ENCODE data around the gene LAMC1.

Gene LAMC1

DNA sequence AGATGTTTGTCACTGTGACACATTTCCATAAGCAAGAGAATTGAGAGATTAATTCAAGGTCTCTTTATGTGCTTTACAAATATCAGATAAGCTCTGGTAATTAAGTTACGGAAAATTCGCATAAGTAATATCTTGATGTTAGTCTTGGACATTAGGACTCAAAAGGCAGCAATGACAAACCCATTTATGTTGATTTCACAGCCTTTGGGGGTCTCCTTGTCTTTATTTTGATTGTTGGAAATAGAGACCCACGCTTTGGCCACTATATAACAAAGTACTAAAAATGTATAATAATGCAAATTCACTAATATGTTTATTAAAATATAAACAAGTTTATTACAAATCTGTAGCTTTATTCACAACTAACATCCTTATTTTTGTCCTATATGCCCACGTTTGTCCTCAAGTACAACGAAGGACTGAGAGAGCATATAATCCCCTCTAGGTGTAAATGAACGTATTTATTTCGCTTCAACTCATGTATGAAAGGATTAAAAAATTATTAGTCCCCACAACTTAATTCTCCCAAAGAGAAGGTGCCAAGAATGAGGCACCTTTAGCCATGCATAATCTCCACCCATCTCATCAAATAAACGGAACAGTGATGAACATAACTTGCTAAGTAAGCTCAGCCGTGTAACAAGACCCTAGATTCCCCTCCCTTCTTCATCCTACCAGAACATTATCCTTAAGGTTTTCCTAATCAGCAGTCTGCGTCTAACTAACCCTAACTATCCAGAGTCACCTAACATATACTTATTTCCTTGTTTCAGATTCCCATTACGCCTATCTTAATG lies 1.6 kb upstream of the LAMC1 start:
- no peak for DNase-seq

DNA sequence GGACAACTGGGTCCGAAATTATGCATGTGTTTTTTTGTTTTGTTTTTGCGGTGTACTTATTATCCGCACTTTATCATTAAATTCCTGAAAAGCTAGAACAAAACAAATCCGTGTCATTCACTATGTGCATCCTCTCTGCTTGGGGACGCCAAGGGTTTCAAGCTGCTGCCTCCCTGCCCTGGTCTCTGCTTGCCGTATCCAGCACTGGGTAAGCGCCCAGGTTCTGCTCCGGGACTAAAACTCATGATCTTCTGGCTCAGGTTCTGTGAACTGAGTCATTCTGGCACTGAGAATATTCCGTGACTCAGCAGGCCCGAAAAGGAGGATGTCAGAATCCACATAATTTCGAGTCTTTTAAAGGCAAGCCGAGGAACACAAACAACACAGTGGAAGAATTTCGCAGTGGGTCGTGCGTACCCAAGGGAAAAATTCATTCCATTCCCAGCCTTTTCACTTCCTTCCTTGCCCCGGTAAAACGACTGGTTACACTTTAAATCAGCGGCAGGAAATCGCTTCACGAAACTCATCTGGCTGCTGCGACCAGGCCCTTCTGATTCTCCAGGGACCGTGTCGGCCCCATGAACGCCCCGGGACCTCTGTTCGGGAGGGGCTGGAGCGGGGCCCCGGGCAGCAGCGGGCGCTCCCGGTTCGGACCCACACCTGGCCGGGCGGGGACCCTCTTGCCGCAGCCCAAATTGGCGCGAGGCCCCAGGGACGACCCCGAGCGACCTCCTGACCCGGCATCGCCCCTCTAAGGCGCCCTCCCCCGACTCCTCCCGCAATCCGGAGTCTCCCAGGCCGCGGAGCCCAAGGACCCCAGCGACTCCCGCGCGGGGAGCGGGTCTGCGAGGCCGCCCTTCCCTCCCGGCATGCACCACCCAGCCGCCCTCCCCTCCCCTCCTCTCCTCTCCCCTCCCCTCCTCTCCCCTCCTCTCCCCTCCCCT lies 746 bp upstream of the LAMC1 start:
- DNase-seq, result peak; percentile 83

DNA sequence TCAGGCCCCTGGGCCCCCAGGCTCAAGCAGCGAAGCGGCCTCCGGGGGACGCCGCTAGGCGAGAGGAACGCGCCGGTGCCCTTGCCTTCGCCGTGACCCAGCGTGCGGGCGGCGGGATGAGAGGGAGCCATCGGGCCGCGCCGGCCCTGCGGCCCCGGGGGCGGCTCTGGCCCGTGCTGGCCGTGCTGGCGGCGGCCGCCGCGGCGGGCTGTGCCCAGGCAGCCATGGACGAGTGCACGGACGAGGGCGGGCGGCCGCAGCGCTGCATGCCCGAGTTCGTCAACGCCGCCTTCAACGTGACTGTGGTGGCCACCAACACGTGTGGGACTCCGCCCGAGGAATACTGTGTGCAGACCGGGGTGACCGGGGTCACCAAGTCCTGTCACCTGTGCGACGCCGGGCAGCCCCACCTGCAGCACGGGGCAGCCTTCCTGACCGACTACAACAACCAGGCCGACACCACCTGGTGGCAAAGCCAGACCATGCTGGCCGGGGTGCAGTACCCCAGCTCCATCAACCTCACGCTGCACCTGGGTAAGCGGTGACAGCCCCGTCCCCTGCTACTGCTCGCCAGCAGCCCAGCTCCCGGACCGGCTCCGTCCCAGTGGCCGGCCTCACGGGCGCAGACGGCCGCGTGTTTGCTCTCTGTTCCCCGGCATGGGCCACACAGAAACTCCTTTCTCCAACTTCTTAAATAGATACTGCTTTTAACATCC lies 539 bp downstream of the LAMC1 start:
- peak; percentile 39 for DNase-seq

DNA sequence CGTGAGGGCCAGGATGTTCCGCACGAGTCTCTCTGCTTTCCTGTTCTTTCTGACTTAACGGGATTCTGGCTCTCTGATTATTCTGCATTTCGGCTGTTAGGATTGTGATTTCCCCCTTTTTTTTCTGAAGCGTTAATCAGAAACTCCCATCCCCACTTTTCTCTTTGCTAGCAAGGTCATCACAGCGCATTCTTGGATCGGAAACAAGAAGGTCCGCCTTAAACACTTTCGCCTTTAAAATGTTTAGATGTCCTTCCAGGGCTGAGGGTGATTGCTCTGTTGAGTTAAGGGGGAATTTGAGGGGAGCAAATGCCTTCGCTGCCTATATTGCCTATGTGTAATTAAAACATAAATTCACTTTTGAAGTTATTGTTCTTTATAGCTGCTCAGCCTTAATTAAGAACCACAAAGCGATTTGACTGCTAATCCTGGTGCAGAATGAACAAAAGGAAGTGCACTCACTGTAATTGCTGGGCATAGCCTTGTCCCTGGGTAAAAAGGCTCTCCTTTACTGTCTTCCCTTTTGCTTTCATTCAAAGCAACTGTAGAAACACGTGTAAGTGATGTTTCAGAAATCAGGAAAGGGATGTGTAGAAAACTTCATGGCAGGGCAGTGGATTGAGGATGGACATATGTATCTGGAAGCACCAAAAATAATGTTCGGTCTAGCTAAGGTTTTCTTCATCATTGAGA lies 1.2 kb downstream of the LAMC1 start:
- DNase-seq, result peak; percentile 10

DNA sequence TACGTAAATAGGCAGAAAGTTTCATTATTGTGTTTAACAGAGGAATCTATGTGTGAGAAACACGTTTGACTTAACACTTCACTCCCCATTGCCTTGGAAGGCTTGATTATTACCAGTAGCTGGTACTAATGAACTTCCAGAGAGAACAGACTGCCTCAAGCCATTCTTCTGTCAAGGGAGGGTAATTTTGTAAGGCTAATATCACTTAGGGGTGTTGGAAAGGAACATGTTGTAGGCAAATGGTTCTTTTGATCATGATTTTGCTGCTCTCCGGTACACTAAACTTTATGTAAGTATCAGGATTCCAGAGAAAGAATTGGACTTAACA lies 1.8 kb downstream of the LAMC1 start:
- DNase-seq, result no peak

DNA sequence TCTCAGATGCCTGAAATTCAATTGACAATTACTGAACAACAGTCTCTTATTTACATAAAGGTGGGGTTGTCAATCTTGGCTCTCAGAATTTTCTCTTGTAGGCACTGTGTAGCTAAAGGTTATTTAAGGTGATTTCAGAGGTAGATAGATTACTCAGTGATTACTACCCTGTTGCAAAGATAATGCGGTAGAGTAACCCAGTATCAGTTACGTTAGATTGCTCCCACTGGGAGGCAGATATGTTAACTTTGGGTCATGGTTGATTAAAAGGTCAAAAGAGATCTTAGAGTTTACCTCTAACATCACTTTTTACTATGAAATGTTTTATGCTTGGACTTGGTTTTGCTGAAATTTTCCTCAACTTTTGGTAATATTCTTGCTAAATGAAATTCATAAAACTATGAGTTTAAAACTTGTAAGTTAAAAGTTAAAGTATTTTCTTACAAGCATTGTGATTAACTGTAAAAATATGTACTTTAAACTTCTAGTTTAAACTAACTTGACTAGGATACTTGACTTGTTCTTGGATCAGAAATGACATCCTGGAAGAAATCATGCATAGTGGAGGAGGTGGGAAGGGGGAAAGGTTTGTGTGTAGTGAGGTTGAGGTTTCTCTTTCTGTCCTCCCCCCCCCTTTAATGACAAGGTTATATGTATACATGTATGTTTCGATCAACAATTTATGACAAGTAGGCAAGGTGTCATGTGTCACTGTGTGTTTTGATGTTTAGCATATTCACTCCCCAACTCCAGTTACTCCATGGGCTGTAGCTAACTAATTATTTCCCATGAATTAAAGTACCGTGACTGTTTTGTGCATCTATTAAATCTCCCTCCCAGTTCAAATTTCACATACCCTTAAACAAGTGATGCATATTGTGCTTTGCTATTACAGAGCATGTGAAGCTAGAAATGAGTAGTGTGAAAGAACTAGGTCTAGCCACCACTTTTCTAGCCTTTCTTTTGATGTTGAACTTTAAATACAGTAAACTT lies 2.9 kb downstream of the LAMC1 start:
- DNase-seq, result no peak

DNA sequence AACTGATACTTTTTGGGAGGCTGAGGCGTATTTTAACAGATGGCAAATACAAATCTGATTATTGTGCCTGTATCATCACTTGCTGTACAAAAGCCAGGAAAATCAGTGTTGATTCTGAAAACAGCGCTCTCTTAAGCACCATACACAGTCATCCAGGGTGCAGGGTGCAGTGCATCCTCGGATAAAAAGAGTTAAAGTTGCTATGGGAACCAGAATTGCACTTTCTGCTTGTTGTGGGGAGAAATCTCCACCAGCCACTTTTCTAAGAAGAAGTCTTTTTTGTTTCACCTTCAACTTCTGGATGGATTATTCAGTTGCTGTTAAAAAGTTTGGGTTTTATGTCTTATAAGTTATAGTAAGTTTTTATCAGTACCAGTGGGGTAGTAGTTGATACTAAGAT lies 3.8 kb downstream of the LAMC1 start:
- no peak for DNase-seq

DNA sequence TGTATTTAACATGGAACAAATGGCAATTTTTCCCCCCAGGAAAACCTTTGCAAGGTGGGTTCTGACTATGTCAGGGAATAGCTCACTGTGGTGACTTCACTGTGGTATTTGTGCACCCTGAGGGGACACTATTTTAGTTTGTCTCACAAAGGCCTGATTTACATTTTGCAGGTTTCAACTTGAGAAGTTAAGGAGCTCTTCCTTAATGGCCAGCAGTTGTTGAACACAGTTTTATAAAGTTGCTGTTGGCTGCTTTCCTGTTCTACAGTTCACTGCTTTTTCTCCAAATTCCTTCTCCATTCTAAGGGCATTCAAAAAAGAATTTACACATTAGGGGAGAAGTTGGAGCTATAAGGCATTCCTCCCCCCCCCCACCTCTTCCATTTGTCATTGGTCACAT lies 4.6 kb downstream of the LAMC1 start:
- DNase-seq, result no peak

DNA sequence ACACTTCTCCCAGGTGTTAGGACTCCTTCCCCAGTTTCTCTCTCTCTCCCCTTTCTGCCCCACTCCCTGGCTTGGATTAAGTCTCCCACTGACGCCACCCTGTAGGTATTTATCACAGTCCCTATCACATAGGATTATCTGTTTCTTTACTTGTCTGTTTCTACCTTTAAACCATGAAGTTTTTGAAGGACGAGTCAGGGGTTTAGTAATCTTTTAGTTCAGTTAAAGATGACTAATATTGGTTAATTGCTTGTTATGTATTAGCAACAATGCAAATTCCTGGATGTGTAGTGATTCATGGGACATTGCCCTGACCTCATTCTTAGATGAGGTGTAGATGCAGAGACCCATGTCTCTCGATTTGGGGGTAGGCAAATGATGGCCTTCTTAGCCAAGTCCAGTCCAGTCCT lies 6.4 kb downstream of the LAMC1 start:
- DNase-seq, result no peak

DNA sequence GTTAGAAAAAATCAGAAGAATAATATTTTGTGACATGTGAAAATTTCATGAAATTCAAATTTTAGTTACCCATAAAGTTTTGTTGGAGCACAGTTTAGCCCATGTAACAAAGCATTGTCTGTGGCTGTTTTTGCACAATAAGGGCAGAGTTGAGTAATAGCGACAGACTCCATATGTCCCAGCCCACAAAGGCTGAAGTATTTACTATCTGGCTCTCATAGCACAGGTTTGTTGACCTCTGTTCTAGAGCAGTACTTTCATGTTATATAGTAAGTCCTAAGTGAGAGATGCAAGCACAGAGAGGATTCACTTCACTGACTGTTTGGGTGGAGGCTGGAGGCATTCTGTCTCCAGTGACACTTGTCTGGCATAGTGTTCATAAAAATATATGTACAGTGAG lies 6.8 kb downstream of the LAMC1 start:
- no peak for DNase-seq

DNA sequence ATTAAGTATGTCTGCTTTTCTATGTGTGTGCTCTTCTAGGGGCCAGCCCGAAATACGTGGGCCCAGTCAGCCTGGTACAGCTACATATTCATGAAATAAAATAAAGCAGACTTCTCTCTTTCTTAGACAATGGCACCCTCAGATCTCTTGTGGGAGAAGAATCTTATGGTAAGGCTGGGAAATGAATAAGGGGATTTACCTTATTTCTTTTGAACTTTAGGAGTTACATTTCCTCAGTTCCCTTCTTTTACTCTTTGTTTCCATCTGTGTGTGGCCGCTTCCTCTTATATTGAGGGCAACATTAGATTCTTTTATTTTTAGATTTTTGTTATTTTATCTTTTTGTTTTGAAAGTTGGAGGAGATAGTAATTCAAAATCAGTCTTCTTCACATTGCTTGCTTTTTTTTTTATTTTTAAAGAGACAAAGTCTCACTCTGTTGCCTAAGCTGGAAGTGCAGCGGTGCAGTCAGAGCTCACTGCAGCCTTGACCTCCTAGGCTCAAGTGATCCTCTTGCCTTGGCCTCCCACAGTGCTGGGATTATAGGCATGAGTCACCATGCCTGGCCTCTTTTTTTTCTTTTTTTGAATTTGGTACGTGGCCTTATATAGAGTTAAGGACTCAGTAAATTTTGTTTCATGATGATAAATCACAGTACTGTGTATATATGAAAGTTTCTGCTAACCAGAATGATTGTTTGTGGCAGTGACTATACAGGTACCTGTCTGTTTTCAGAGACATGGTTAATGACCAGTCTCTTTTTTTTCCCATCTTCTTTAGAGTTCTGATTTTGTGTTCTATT lies 9.1 kb downstream of the LAMC1 start:
- peak; percentile 38 for DNase-seq

DNA sequence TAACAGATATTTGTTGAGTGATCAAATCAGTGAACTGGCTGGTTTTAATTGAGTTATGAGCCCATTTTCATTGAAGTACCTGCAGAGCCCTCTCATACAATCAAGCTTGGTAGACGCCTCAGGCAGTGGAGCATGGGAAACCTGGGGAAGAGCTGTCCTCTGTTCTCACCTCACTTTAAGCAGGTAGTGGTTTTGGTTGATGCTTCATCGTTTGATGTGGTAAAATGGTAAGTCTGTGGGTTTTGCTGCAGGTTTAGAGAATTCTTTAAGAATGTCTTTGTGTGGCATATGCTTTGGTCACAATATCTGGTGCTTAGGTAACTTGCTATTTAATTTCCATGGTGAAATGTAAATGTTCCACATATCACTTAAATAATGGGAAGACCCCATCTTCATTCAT lies 10.0 kb downstream of the LAMC1 start:
- DNase-seq, result no peak

DNA sequence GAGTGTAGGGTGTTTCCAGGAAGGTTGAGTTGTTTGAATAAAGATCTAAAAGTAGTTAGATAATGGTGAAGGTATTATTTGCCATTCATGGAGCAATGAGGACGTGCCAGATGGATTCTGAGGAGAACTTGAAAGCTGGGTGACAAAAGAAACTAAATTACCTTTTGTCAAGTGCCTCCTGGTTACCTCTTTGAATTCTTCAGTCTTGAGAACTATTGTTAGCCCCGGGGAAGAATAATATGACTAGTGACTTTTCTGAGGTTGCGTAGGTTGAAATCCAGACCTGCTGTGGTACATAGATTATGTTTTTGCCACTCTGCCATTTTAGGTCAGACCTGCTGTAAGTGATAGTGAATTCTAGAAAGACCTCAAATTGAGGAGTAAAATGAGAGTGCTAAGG lies 11.5 kb downstream of the LAMC1 start:
- DNase-seq, result no peak

DNA sequence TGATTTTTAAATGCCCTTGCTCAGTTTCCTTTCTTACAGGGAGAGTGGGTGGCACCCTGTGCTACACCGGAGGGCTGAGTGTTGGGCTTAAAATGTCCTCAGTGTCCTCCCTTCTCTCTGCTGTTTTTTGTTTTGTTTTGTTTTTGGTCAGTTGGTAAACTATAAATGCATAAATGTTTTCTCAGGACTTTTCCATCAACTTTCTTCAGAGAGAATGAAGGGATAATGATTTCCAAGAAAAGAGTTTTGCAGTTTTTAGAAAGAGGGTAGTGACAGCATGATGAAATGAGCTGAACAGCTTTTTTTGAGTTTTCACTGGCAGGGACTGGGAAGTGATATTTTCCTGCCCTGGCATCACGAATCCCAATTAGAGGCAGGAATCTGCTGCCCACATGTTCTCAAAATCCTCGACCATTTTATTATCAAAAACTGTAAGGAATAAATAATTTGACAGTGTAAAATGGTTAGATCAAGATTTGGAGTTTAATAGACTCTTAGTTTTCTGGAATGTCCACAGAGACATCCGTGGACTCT lies 15.2 kb downstream of the LAMC1 start:
- DNase-seq, result no peak

DNA sequence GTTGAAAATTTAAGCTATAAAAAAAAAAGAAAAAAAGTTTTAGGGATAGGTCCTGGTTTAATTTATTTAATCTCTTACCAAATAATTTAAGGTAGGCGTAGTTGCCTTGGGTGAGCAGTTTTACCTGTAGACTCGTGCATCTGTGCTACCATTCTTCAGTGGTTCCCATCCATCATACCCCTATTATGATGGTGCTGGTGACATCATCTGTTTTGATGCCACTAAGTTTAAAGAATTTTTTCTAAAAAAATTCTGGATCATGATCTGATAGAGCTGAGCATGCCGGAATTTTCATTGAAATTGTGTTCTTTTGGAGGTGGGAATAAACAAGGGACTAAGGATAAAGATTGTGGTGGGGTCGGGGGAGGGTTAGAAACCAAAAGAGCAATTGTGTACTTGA lies 15.7 kb downstream of the LAMC1 start:
- no peak for DNase-seq

DNA sequence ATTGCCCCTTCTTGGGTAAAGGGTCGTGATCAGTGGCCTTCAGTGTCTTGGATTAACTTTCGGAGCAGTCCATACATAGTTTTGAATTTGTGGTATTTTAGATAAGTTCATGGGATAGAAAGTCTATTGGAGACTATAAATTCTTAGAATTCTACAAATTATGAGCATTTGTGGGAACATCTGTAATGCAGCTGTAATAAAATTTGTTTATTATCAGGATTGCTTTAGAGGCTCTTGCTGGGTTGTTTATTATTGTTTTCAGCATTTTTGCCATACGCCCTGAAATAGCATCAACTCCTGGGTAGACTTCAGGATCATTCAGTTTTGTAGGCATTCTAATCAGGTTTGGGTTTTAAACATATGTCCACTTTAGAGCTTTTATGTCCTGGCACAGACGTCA lies 16.1 kb downstream of the LAMC1 start:
- no peak for DNase-seq

DNA sequence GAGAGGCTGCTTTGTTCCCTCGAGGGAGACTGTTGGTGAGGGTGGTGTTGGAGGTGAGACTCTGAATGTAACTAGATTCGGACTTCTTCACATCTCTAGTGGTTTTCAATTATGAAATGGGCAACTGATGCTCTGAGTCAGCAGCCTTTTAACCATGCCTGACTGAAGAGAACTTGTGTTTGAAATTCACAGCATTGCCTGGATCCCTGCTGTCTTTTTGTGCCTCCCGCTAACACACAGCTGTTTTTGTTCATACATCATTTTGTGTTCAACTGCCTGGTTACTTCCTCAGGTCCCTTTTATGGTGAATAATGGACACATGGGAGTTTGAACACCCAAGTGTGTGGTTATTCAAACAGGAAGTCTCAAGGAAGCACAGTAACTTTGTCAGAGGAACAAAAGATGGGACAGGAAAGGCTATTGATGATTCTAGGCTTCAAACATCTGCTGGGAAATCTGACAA lies 16.8 kb downstream of the LAMC1 start:
- peak; percentile 23 for DNase-seq

DNA sequence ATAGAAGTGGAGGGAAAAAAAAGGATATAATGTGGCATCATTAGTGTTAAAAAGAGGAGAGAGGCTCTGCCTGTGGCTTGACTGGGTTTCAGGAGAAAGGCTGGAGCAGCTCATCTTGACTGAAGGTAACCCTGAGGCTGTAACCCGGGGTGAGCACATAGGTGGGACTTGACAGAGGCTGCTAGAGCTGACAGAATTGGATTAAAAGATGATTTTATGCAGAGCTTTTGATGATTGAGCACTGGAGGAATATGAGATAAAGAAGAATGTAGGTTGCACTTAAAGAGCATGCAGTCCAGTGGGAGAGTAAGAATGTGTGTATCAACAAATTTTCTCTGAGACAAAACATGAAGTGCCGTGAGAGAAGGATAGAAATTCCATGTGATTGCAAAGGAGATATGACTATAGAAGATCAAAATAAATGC lies 17.3 kb downstream of the LAMC1 start:
- DNase-seq, result no peak

DNA sequence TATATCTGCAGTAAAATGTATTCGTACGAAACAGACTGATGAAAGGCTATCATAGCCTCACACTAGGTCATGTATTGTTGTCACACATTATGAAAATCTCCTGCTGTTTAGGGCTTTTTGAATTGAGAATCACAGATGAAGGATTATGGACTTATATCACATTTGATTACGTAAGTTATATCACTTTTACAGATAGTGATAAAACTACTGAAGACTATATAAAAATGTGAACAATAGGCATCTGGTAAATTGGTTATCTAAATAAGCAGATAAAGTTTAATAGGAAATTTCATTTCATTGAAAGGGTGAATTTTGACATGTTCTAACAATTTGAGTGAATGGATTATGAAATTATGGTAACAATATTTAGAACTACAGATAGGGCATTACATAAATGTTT lies 20.0 kb downstream of the LAMC1 start:
- DNase-seq, result no peak
